Endodermal cell (in vitro differentiated cells): ENCODE data around the gene MAP3K5. TPM values are rescaled to one million over a fixed set of nuclear protein-coding genes. Genes with fewer than 3 reads are reported as not detected.
A peak's percentile ranks its signal among the peaks of the same experiment; 100 is the strongest.

Experiments used
- DNase-seq: peaks from one replicate; pipeline ENCODE4 v3.0.0-alpha.2; 2017
- H3K27ac ChIP-seq: 2 replicates; pipeline ENCODE4 v1.5.1; 2013; ENCODE audit warnings: mild to moderate bottlenecking, low read depth, low read length, moderate library complexity
- H3K27me3 ChIP-seq: 2 replicates; pipeline ENCODE4 v1.6.1; 2013; ENCODE audit warnings: mild to moderate bottlenecking, low read length, moderate library complexity; ENCODE audit not compliant: insufficient read depth, control insufficient read depth, poor library complexity, severe bottlenecking
- H3K36me3 ChIP-seq: 2 replicates; pipeline ENCODE4 v1.7.0; 2013; ENCODE audit warnings: mild to moderate bottlenecking, low read length, moderate library complexity; ENCODE audit not compliant: control insufficient read depth, insufficient read depth
- H3K4me1 ChIP-seq: one replicate; pipeline ENCODE4 v1.7.0; 2013; ENCODE audit warnings: low read length; ENCODE audit not compliant: control insufficient read depth, insufficient read depth
- H3K4me3 ChIP-seq: 2 replicates; pipeline ENCODE4 v1.5.1; 2013; ENCODE audit warnings: mild to moderate bottlenecking, low read length, moderate library complexity
- H3K9ac ChIP-seq: 2 replicates; pipeline ENCODE4 v1.6.1; 2013; ENCODE audit warnings: mild to moderate bottlenecking, low read length, moderate library complexity; ENCODE audit not compliant: poor library complexity, severe bottlenecking; ENCODE audit errors: extremely low read depth
- H3K9me3 ChIP-seq: 2 replicates; pipeline ENCODE4 v1.6.1; 2013; ENCODE audit warnings: mild to moderate bottlenecking, low read length, moderate library complexity; ENCODE audit not compliant: control insufficient read depth
- H3K27ac Mint-ChIP-seq: 2 replicates; pipeline ENCODE4 v1.8.0; 2020; ENCODE audit warnings: mixed read lengths
- H3K27me3 Mint-ChIP-seq: 2 replicates; pipeline ENCODE4 v1.8.0; 2021; ENCODE audit warnings: mild to moderate bottlenecking, mixed read lengths; ENCODE audit not compliant: insufficient read depth
- H3K36me3 Mint-ChIP-seq: 2 replicates; pipeline ENCODE4 v1.8.0; 2020; ENCODE audit warnings: low read depth, mixed read lengths
- H3K4me1 Mint-ChIP-seq: 2 replicates; pipeline ENCODE4 v1.8.0; 2020; ENCODE audit warnings: mixed read lengths
- H3K4me3 Mint-ChIP-seq: 2 replicates; pipeline ENCODE4 v1.8.0; 2020; ENCODE audit warnings: mild to moderate bottlenecking, moderate library complexity, mixed read lengths
- H3K9me3 Mint-ChIP-seq: 2 replicates; pipeline ENCODE4 v1.8.0; 2020; ENCODE audit warnings: mild to moderate bottlenecking, mixed read lengths
- CTCF ChIP-seq: fragments of 200-600 bp; sonication (generic); conservative IDR thresholded peaks from 2 replicates; pipeline ENCODE4 v1.5.0; 2021; ENCODE audit warnings: antibody characterized with exemption, mild to moderate bottlenecking
- WGBS, 2 experiments: methylation state at CpG; one replicate each; pipeline versions ENCODE4 v1.1.5 to v1.1.7; 2013; ENCODE audit warnings: missing lambda C conversion rate in 2 of 2, mixed read lengths in 1 of 2; ENCODE audit not compliant: insufficient coverage in 1 of 2, insufficient read length in 1 of 2; 5-methylcytosine and 5-hydroxymethylcytosine counted together
- total RNA-seq, 2 donors: library from RNA; stranded (reverse); fragmentation: NEBNext Ultra II Directional in 1 of 2; extraction: Animal tissue kit (Norgen Biotek cat#: 25700) in 1 of 2; gene quantifications; 2 replicates in 1 of 2; 3 replicates in 1 of 2; pipeline ENCODE4 v1.2.1, GENCODE V29; 2021

MAP3K5 gene
- total RNA-seq, 2 donors from 2014 or later = 1.6 to 3.4 TPM

- 85% methylated on average over 2 of the region's 2 CpGs; no CpG with 5 or more reads in 1 of the 2 experiments for WGBS, 2 experiments
- Mint-ChIP-seq H3K36me3 (peaks cover 2% of the 10 kb centered on the region), H3K27ac (no peak overlapping the region), H3K4me3 (no peak overlapping the region), H3K4me1 (no peaks in the 10 kb centered on the region), H3K27me3 (no peaks in the 10 kb centered on the region), H3K9me3 (peaks cover 2% of the 10 kb centered on the region)
- Histone ChIP-seq H3K9ac (no peak overlapping the region), H3K4me1 (no peaks in the 10 kb centered on the region), H3K27me3 (no peaks in the 10 kb centered on the region), H3K27ac (no peak overlapping the region), H3K4me3 (no peak overlapping the region), H3K9me3 (no peaks in the 10 kb centered on the region), H3K36me3 (no peaks in the 10 kb centered on the region)
- TF ChIP-seq CTCF = no peak
- DNase-seq = no peak
These were observed 212.5 kb downstream of the MAP3K5 start for GRCh38 chr6:136579800-136580199.

GRCh38 chr6:136576821-136577220 lies 215.5 kb downstream of the MAP3K5 start:
- no peaks in the 10 kb centered on the region for H3K27me3 Mint-ChIP-seq
- no peaks in the 10 kb centered on the region for H3K27me3 ChIP-seq
- TF ChIP-seq CTCF = no peak

GRCh38 chr6:136571496-136571895 lies 220.8 kb downstream of the MAP3K5 start:
- no peak for DNase-seq
- Histone ChIP-seq H3K36me3 (no peaks in the 10 kb centered on the region), H3K4me3 (peak overlapping the region; percentile 56), H3K27me3 (no peaks in the 10 kb centered on the region), H3K27ac (no peak overlapping the region), H3K9me3 (peaks cover 18% of the 10 kb centered on the region), H3K9ac (no peak overlapping the region), H3K4me1 (no peaks in the 10 kb centered on the region)
- no peaks in the 10 kb centered on the region for H3K4me1 Mint-ChIP-seq
- peaks cover 5% of the 10 kb centered on the region for H3K36me3 Mint-ChIP-seq
- peaks cover 25% of the 10 kb centered on the region for H3K9me3 Mint-ChIP-seq
- TF ChIP-seq CTCF = no peak
- H3K4me3 Mint-ChIP-seq = no peak overlapping the region
- H3K27ac Mint-ChIP-seq = no peak overlapping the region
- H3K27me3 Mint-ChIP-seq = no peaks in the 10 kb centered on the region

More at GRCh38 chr6:136576821-136577220, 215.5 kb downstream of the MAP3K5 start:
- Mint-ChIP-seq H3K4me1 (no peaks in the 10 kb centered on the region), H3K27ac (no peak overlapping the region), H3K4me3 (no peak overlapping the region), H3K36me3 (peaks cover under 1% of the 10 kb centered on the region), H3K9me3 (peaks cover under 1% of the 10 kb centered on the region)
- Histone ChIP-seq H3K4me3 (no peak overlapping the region), H3K27ac (no peak overlapping the region), H3K9me3 (peaks cover 3% of the 10 kb centered on the region), H3K9ac (no peak overlapping the region), H3K4me1 (no peaks in the 10 kb centered on the region), H3K36me3 (no peaks in the 10 kb centered on the region)
- WGBS, 2 experiments = 86 to 87% methylated on average over 6 of the region's 6 CpGs
- DNase-seq = no peak
